Neuronal stem cell (in vitro differentiated cells): ENCODE results near the gene PLCB2.

Experiments used
- DNase-seq: peaks from one replicate; pipeline ENCODE4 v3.0.0-alpha.2; 2013; ENCODE audit warnings: low spot score
- H2AFZ ChIP-seq: one replicate; pipeline ENCODE4 v1.6.1; 2013; ENCODE audit warnings: mild to moderate bottlenecking, low read length, inconsistent platforms
- H2AK5ac ChIP-seq: 2 replicates; pipeline ENCODE4 v1.6.1; 2013; ENCODE audit warnings: low read depth, mild to moderate bottlenecking, inconsistent platforms, low read length, moderate library complexity, mixed read lengths
- H2BK120ac ChIP-seq: 2 replicates; pipeline ENCODE4 v1.6.1; 2013; ENCODE audit warnings: low read depth, mild to moderate bottlenecking, inconsistent platforms, low read length, moderate library complexity, mixed read lengths
- H2BK12ac ChIP-seq: one replicate; pipeline ENCODE4 v1.6.1; 2013; ENCODE audit warnings: low read length, inconsistent platforms
- H2BK15ac ChIP-seq: 2 replicates; pipeline ENCODE4 v1.6.1; 2013; ENCODE audit warnings: mild to moderate bottlenecking, low read length, inconsistent platforms, mixed read lengths
- H2BK5ac ChIP-seq: one replicate; pipeline ENCODE4 v1.6.1; 2013; ENCODE audit warnings: inconsistent platforms, mild to moderate bottlenecking, low read length, moderate library complexity
- H3K14ac ChIP-seq: one replicate; pipeline ENCODE4 v1.6.1; 2013; ENCODE audit warnings: low read length, inconsistent platforms
- H3K18ac ChIP-seq: 2 replicates; pipeline ENCODE4 v1.6.1; 2013; ENCODE audit warnings: low read length, inconsistent platforms
- H3K23ac ChIP-seq: 2 replicates; pipeline ENCODE4 v1.6.1; 2013; ENCODE audit warnings: low read depth, mild to moderate bottlenecking, mixed read lengths, low read length, inconsistent platforms; ENCODE audit not compliant: poor library complexity
- H3K27ac ChIP-seq: replicated peaks from 3 replicates; pipeline ENCODE4 v1.5.1; 2013; ENCODE audit warnings: low read length, inconsistent platforms
- H3K27me3 ChIP-seq, 3 experiments: 2 replicates each; pipeline ENCODE4 v1.6.1; 2013; ENCODE audit warnings: low read length in 3 of 3, mild to moderate bottlenecking in 2 of 3, inconsistent platforms in 1 of 3, low read depth in 1 of 3, mixed read lengths in 1 of 3, moderate library complexity in 1 of 3; ENCODE audit not compliant: control insufficient read depth in 3 of 3, insufficient read depth in 3 of 3
- H3K36me3 ChIP-seq, 2 donors: replicated peaks in 1 of 2; 2 replicates each; pipeline ENCODE4 v1.6.1; 2013; ENCODE audit warnings: low read length in 2 of 2; ENCODE audit not compliant: control insufficient read depth in 2 of 2, insufficient read depth in 2 of 2
- H3K4ac ChIP-seq: 2 replicates; pipeline ENCODE4 v1.6.1; 2013; ENCODE audit warnings: inconsistent platforms, mild to moderate bottlenecking, low read length, moderate library complexity
- H3K4me1 ChIP-seq, 2 donors: 1 replicate in 1 of 2; 2 replicates in 1 of 2; pipeline ENCODE4 v1.6.1; 2013; ENCODE audit warnings: low read length in 2 of 2, low read depth in 1 of 2; ENCODE audit not compliant: control insufficient read depth in 2 of 2, insufficient read depth in 1 of 2
- H3K4me2 ChIP-seq: one replicate; pipeline ENCODE4 v1.6.1; 2013; ENCODE audit warnings: mild to moderate bottlenecking, low read length, inconsistent platforms; ENCODE audit not compliant: insufficient read depth, poor library complexity, severe bottlenecking
- H3K4me3 ChIP-seq, 2 donors: 2 replicates each; pipeline ENCODE4 v1.5.1; 2013; ENCODE audit warnings: low read length in 2 of 2, mild to moderate bottlenecking in 2 of 2, inconsistent platforms in 1 of 2, moderate library complexity in 1 of 2
- H3K79me1 ChIP-seq: one replicate; pipeline ENCODE4 v1.6.1; 2013; ENCODE audit warnings: low read depth, mild to moderate bottlenecking, inconsistent platforms, low read length, moderate library complexity
- H3K9ac ChIP-seq: one replicate; pipeline ENCODE4 v1.6.1; 2013; ENCODE audit warnings: mild to moderate bottlenecking, low read depth, low read length, inconsistent platforms; ENCODE audit not compliant: poor library complexity
- H3K9me3 ChIP-seq, 2 donors: replicated peaks in 1 of 2; 2 replicates each; pipeline versions ENCODE3 to v1.6.1; 2013; ENCODE audit warnings: low read length in 2 of 2, mild to moderate bottlenecking in 2 of 2, inconsistent platforms in 1 of 2, low read depth in 1 of 2, mixed read lengths in 1 of 2, moderate library complexity in 1 of 2; ENCODE audit not compliant: control insufficient read depth in 2 of 2, insufficient read depth in 1 of 2
- H4K8ac ChIP-seq: one replicate; pipeline ENCODE4 v1.6.1; 2013; ENCODE audit warnings: low read depth, mild to moderate bottlenecking, inconsistent platforms, low read length, moderate library complexity
- H4K91ac ChIP-seq: one replicate; pipeline ENCODE4 v1.6.1; 2013; ENCODE audit warnings: low read length, low read depth, mild to moderate bottlenecking, inconsistent platforms; ENCODE audit not compliant: poor library complexity
- WGBS, 2 donors: extraction: QIAGEN DNeasy Blood & Tissue Kit; methylation state at CpG; one replicate each; pipeline ENCODE4 v1.1.7; 2013; ENCODE audit warnings: missing lambda C conversion rate in 2 of 2, mixed read lengths in 1 of 2; ENCODE audit not compliant: insufficient read length in 2 of 2, insufficient replicate concordance in 1 of 2; ENCODE audit errors: extremely low coverage in 2 of 2; 5-methylcytosine and 5-hydroxymethylcytosine counted together

The PLCB2 gene

DNA sequence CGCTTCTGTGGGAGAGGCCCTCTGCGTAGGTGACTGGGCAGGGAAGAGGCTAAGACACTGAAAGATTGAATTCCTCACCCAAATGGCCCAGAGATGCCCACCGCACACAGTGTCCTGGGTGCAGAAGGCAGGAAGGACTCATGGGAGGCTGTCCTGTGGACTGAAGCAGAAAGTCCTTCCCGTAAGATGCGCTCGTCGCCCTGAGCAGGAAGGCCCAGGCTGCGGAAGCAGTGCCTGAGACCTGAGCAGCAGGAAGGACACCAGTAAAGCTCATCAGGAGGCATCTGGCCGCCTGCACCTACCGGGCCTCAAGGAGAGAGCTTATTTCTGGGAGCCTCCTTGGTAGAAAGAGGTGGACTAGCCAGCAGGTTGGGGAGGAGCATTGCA lies 65.5 kb downstream of the PLCB2 start:
- WGBS, 2 donors, result no CpG with 5 or more reads among the region's 10 CpGs

DNA sequence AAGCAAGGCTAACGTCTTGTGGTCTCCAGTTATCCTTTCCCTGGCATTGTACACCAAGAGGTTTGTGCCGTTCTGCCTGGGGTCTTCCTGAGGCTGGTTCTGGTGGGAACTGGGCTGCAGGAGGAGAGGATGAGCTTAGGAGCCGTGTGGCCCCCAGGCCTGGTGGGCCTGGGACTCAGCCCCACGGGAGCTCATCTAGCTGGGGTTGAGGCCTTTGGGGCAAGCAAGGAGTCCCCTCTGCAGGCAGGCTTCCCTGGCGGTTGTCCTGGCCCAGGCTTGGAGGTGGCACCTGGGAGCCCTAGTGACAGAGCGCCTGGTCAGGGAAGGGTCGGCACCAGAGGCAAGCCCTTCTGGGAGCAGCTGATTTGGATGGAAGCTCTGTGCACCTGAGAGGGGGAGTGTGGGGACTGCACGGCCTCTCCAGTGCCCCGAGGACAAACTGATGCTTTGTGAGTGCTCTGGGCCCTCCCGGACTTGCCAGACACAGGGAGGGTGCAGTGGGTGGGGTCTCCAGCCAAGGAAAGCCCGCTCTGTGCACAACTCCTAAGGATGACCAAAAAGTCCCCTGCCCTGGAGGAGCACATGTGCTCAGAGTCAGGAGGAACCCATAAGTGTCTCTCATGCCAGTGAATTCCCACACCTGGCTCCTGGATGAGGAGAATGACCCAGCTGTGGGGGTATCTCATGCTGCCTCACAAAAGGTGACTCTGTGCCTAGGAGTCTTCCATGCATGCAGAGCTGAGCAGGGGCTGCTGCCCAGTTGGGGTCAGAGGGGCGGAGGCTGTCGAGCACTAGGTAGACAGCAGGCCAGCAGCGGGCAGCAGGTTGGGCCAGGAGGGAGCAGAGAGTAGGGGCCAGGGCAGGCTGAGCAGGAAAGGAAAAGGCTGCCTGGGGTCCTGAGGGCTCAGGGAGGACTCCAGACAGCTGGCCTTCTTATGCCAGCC lies 66.2 kb downstream of the PLCB2 start:
- no peaks in the 10 kb centered on the region for H3K9me3 ChIP-seq
- H3K14ac ChIP-seq, result no peak overlapping the region
- peaks cover 0 to 42% (median 9%) of the 10 kb centered on the region in 3 experiments for H3K27me3 ChIP-seq
- H3K79me1 ChIP-seq, result no peaks in the 10 kb centered on the region
- peaks cover 9 to 14% of the 10 kb centered on the region in 2 donors for H3K4me1 ChIP-seq
- peak overlapping the region; percentile 53 for H2AK5ac ChIP-seq
- no peak overlapping the region for H2BK5ac ChIP-seq
- peak overlapping the region; percentile 58 for H3K23ac ChIP-seq
- no peak overlapping the region for H4K91ac ChIP-seq
- H3K4ac ChIP-seq, result no peak overlapping the region
- H3K36me3 ChIP-seq, result no peaks in the 10 kb centered on the region
- no peak overlapping the region for H3K4me3 ChIP-seq
- H3K18ac ChIP-seq, result peak overlapping the region; percentile 41
- no peak for DNase-seq
- H2BK120ac ChIP-seq, result no peak overlapping the region
- H2BK15ac ChIP-seq, result no peak overlapping the region
- no peak overlapping the region for H4K8ac ChIP-seq
- no peak overlapping the region for H2AFZ ChIP-seq
- H2BK12ac ChIP-seq, result no peak overlapping the region
- WGBS, 2 donors, result no CpG with 5 or more reads among the region's 14 CpGs
- H3K9ac ChIP-seq, result no peak overlapping the region
- H3K27ac ChIP-seq, result no peak overlapping the region
- no peak overlapping the region for H3K4me2 ChIP-seq

More for the DNA sequence above, 65.5 kb downstream of the PLCB2 start:
- H3K4me3 ChIP-seq, result no peak overlapping the region
- H2BK12ac ChIP-seq, result no peak overlapping the region
- H3K27me3 ChIP-seq, result peaks cover 0 to 42% (median 9%) of the 10 kb centered on the region in 3 experiments
- DNase-seq, result no peak
- no peaks in the 10 kb centered on the region for H3K9me3 ChIP-seq
- H2BK5ac ChIP-seq, result no peak overlapping the region
- no peak overlapping the region for H3K23ac ChIP-seq
- no peak overlapping the region for H2AFZ ChIP-seq
- no peak overlapping the region for H3K27ac ChIP-seq
- no peak overlapping the region for H2BK15ac ChIP-seq
- peak overlapping the region; percentile 53 for H2AK5ac ChIP-seq
- H3K4me2 ChIP-seq, result no peak overlapping the region
- no peak overlapping the region for H3K14ac ChIP-seq
- H3K36me3 ChIP-seq, result no peaks in the 10 kb centered on the region
- H3K4me1 ChIP-seq, result peaks cover 9 to 14% of the 10 kb centered on the region in 2 donors
- no peak overlapping the region for H4K91ac ChIP-seq
- H3K9ac ChIP-seq, result no peak overlapping the region
- peak overlapping the region; percentile 41 for H3K18ac ChIP-seq
- H4K8ac ChIP-seq, result peak overlapping the region; percentile 45
- H3K4ac ChIP-seq, result no peak overlapping the region
- no peaks in the 10 kb centered on the region for H3K79me1 ChIP-seq
- H2BK120ac ChIP-seq, result no peak overlapping the region

DNA sequence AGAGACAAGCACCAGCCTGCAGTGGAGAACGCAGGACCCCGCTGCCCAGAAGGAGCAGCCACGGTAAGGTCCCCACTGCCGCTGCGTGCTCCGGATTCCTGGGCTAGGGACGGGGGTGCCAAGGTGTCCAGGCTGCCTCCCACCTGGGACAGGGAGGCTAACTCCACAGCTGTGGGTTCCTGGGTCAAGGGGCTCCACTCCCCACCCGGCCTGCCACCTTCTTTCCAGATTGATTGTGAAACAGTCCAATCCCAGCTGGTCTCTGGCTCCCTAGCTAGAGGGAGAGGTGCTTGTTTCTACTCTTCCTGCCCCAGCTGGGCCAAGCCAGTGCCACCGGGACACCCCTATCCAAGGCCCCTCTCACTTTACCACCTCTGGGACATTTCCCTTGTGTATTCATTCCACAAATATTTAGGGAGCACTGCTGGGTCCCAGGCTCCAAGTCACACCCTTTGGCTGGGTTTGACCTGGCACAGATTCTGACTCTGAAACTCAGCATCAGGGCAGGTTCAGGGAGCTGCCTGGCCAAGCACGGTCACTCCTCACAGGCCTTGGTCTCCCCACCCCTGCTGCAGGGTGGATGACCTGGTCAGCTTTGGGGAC lies 67.0 kb downstream of the PLCB2 start:
- Histone ChIP-seq H2AK5ac (peak overlapping the region; percentile 30), H3K27me3 (peaks cover 0 to 38% (median 9%) of the 10 kb centered on the region in 3 experiments), H3K79me1 (no peaks in the 10 kb centered on the region), H3K36me3 (no peaks in the 10 kb centered on the region), H2BK5ac (no peak overlapping the region), H3K4me2 (no peak overlapping the region), H3K4me3 (no peak overlapping the region), H3K9ac (no peak overlapping the region), H2BK15ac (no peak overlapping the region), H4K8ac (no peak overlapping the region), H3K9me3 (no peaks in the 10 kb centered on the region), H3K4me1 (peaks cover 9 to 14% of the 10 kb centered on the region in 2 donors), H4K91ac (no peak overlapping the region), H3K18ac (peak overlapping the region; percentile 9), H2AFZ (no peak overlapping the region), H3K4ac (no peak overlapping the region), H3K23ac (no peak overlapping the region), H2BK12ac (no peak overlapping the region), H2BK120ac (no peak overlapping the region), H3K14ac (peak overlapping the region; percentile 40), H3K27ac (no peak overlapping the region)
- no peak for DNase-seq
- no CpG with 5 or more reads among the region's 10 CpGs for WGBS, 2 donors
